ENCODE results near the gene ST13.

- no peak for TF ChIP-seq POLR2A (IDR thresholded peaks at IDR 0.05; ENCODE audit: low read length)
- no peak for TF ChIP-seq GATA1 (IDR thresholded peaks at IDR 0.05; ENCODE audit: low read depth, low read length)
Measured at GRCh38 chr22:40862537-40862936, 6.1 kb upstream of the ST13 start.
